Right atrium auricular region (tissue), 2 donors: Measurements from ENCODE around the gene GABPB2. TPM values are rescaled to one million over a fixed set of nuclear protein-coding genes. Genes with fewer than 3 reads are reported as not detected.

Source experiments
- DNase-seq: peaks from one replicate; pipeline ENCODE4 v3.0.0-alpha.2; 2019; ENCODE audit warnings: low spot score
- H3K27ac ChIP-seq, 2 donors: fragments of 200-600 bp; sonication (generic); 1 replicate in 1 of 2; 2 replicates in 1 of 2; pipeline ENCODE4 v1.5.1; 2016 to 2019
- H3K27me3 ChIP-seq, 2 donors: fragments of 200-600 bp; sonication (generic); one replicate each; pipeline versions ENCODE4 v1.5.1 to v1.6.0; 2017 to 2019
- H3K36me3 ChIP-seq: fragments of 200-600 bp; sonication (generic); one replicate; pipeline ENCODE4 v1.5.1; 2016
- H3K4me1 ChIP-seq, 2 donors: fragments of 200-600 bp; sonication (generic); one replicate each; pipeline versions ENCODE4 v1.5.1 to v1.6.0; 2017 to 2019
- H3K4me3 ChIP-seq, 2 donors: fragments of 200-600 bp; sonication (generic); 1 replicate in 1 of 2; 2 replicates in 1 of 2; pipeline ENCODE4 v1.5.1; 2017 to 2019; ENCODE audit warnings: mild to moderate bottlenecking in 1 of 2, moderate library complexity in 1 of 2
- H3K9me3 ChIP-seq, 2 donors: fragments of 200-600 bp; sonication (generic); one replicate each; pipeline ENCODE4 v1.5.1; 2019
- total RNA-seq, 2 donors: library from RNA; depleted of rRNA; stranded (reverse); fragments of >200 nt; gene quantifications; one replicate each; pipeline ENCODE4 v1.1.0, GENCODE V29; 2016
- TF ChIP-seq, protein P1 (sequence below), 2 donors: fragments of 200-600 bp; sonication (generic); IDR thresholded peaks; one replicate each; pipeline ENCODE4 v1.5.1; 2019; ENCODE audit warnings: antibody characterized with exemption in 2 of 2

The GABPB2 gene
- total RNA-seq, 2 donors from 2014 or later = 18.0 to 19.4 TPM

DNA sequence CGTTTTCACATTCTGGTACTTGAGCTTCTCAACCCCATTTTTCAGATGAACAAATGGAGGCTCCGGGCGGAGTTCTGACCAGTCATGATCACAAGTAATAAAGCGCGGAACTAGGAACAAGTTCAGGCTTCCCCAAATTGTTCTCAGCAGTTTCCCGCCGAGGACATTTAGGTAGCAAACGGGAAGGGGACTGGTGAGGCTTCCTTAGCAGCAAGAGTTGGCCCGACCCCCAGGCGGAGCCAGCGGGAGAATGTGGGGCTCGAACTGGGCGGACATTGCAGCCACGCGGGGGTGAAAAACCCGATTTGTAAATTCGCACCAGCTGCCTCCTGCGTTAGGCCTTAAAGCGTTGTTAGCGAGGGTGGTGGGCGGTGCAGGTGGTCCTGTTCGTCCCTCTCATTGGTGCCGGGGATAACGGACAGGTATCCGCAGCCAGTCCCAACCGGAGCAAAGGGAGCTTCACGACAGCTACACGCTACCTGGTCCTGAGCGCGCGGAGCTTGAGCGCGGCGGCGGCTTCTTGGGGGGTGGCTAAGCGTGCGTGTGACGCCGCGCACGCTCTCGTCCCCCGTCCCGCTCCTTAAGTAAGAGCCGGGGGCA, 60.5 kb downstream of the GABPB2 start:
- TF ChIP-seq, protein P1, sequence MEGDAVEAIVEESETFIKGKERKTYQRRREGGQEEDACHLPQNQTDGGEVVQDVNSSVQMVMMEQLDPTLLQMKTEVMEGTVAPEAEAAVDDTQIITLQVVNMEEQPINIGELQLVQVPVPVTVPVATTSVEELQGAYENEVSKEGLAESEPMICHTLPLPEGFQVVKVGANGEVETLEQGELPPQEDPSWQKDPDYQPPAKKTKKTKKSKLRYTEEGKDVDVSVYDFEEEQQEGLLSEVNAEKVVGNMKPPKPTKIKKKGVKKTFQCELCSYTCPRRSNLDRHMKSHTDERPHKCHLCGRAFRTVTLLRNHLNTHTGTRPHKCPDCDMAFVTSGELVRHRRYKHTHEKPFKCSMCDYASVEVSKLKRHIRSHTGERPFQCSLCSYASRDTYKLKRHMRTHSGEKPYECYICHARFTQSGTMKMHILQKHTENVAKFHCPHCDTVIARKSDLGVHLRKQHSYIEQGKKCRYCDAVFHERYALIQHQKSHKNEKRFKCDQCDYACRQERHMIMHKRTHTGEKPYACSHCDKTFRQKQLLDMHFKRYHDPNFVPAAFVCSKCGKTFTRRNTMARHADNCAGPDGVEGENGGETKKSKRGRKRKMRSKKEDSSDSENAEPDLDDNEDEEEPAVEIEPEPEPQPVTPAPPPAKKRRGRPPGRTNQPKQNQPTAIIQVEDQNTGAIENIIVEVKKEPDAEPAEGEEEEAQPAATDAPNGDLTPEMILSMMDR (IDR thresholded peaks at IDR 0.05) = no peak
- Histone ChIP-seq H3K4me3 (peak overlapping the region; percentile 20 to 48), H3K27me3 (no peaks in the 10 kb centered on the region), H3K36me3 (peaks cover 10% of the 10 kb centered on the region), H3K27ac (peak overlapping the region; percentile 55 to 68), H3K4me1 (peaks cover 0 to 22% of the 10 kb centered on the region in 2 donors), H3K9me3 (no peaks in the 10 kb centered on the region)
- peak; percentile 88 for DNase-seq

DNA sequence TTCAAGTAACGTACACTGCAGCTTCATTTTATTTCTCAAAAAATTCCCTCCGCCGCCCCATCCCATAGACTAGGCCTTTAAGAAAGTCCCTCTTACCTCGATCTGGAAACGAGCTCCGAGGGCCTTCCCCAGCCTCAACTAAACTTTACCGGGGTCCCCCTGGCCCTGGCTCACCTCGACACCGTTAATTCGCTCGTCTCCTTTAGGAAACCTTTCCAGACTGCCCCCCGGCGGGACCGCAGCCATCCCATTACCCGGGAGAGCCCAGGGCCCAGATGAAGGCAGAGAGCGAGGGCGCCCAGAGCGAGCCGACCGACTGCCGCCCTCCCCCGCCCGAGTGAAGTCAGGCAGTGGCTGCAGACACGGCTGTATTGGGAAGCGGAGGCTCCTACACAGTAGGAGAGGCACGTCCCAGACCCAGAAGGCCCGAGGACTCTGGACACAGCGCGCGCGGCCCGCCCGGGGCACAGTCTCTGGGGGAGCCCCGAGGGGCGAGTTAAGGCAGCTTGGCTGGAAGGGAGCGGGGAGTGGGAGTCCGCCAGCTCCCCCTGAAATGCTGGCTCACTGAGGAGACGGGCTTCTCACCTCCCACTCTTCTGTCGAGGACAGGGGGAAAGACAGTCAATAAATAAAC, 61.3 kb downstream of the GABPB2 start:
- Histone ChIP-seq H3K36me3 (peaks cover 18% of the 10 kb centered on the region), H3K9me3 (no peaks in the 10 kb centered on the region), H3K4me1 (peaks cover 0 to 22% of the 10 kb centered on the region in 2 donors), H3K27me3 (no peaks in the 10 kb centered on the region), H3K4me3 (peak overlapping the region; percentile 20 to 48), H3K27ac (peak overlapping the region; percentile 55 to 68)
- DNase-seq = no peak
- TF ChIP-seq, protein P1 (IDR thresholded peaks at IDR 0.05) = no peak

DNA sequence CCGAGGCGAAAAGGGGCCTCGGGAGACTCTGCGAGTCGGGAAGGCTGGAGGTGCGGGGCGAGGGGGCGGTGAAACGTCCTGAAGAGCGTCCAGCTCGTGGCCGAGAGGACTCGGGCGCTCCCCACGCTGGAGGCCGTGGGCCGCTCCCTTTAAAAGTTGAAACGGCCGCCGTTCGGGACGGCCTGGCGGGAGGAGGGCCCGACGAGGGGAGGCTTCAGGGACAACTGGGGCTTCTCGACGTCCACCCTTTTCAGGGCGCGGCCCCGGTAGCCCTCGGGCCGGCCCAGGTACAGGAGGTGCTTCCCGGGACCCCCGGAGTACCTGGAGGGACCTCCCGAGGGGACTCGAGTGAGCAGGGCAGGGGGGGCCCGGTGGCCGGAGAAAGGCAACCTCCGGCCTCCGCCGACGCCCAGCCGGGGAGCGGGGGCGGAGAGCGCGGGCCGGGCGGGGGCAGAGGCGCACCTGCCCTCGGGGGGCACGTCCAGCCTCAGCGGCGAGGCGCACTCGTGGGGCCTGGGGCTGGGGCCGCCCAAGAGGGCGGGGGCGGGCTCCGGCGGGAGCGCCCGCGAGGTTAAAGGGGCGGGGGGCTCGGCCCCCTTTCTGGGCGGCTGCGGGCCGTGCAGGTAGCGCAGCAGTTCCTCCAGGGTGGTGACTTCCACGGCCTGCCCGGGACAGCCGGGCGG, 61.9 kb downstream of the GABPB2 start:
- TF ChIP-seq, protein P1 (IDR thresholded peaks at IDR 0.05) = no peak
- DNase-seq = no peak
- Histone ChIP-seq H3K36me3 (peaks cover 21% of the 10 kb centered on the region), H3K4me1 (peaks cover 0 to 22% of the 10 kb centered on the region in 2 donors), H3K9me3 (no peaks in the 10 kb centered on the region), H3K27ac (peak overlapping the region; percentile 55 to 68), H3K4me3 (peak overlapping the region in 1 of 2 donors; percentile 48), H3K27me3 (no peaks in the 10 kb centered on the region)

DNA sequence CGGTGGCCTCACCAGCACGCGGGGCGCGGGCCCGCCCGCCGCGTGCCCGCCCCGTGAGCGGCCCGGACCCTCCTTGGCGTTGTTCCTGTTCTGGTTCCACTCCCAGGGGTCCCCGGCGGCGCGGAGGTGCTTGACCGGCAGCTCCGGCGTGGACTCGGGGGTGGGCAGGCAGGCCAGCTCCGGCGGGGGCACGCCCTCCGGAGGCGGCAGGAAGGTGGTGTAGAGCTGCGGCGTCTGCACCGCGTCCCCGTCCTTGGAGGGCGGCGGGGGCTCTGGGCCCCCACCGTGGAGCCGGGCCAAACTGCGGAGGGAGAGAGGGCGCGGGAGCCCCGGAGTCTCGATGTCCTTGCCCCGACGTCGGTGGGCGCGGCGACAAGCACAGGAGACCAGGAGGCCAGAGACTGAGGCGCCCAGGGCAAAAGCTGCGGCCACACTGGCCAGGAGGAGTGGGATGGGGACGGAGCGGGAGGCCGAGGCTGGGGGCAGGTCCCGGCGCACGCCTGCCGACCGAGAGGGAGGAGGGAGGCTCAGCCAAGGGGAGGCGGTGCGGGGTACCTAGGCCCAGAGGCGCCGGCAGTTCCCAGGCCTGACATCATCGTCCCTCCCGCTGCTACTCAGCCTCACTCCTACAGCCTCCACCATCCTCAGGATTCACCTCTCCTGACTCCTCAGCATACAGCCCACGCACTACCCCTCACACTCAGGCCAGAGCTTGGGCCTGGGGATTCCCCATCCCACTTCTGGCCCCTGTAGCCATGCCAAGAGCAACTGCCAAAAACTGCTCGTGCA, 62.7 kb downstream of the GABPB2 start:
- Histone ChIP-seq H3K27ac (no peak overlapping the region), H3K36me3 (peaks cover 28% of the 10 kb centered on the region), H3K4me3 (no peak overlapping the region), H3K9me3 (no peaks in the 10 kb centered on the region), H3K27me3 (no peaks in the 10 kb centered on the region), H3K4me1 (peaks cover 0 to 22% of the 10 kb centered on the region in 2 donors)
- TF ChIP-seq, protein P1 (IDR thresholded peaks at IDR 0.05) = no peak
- no peak for DNase-seq

DNA sequence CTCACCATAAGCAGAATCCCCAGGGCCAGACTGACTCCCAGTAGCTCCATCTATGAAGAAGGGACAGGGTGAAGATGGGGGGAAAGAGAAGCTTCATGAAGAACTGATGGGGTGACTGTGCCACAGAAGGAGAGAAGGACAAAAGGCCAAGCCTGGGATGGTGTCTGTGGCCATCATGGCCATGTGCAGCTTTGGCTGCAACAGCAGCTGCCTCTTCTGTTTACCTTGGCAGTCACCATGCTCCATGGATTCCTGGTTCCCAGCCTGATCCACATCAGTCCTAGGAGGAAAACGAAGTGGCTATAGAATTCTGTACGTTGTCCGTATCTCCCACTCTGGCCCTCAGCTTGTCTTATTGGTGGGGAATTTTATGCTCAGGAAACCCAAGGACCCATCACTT, 63.8 kb downstream of the GABPB2 start:
- H3K36me3 ChIP-seq = peaks cover 33% of the 10 kb centered on the region
- H3K27ac ChIP-seq = no peak overlapping the region
- H3K27me3 ChIP-seq = no peaks in the 10 kb centered on the region
- no peak for DNase-seq
- H3K4me3 ChIP-seq = no peak overlapping the region
- no peaks in the 10 kb centered on the region for H3K9me3 ChIP-seq
- TF ChIP-seq, protein P1 (IDR thresholded peaks at IDR 0.05) = no peak
- peaks cover 0 to 22% of the 10 kb centered on the region in 2 donors for H3K4me1 ChIP-seq
